HG03159 (cell line): ENCODE data around the gene PABPC5.

Experiments used
- ATAC-seq: cut with Tn5 transposase; IDR thresholded peaks from one replicate; pipeline ENCODE4 v1.9.1; 2021; ENCODE audit warnings: mild to moderate bottlenecking, moderate library complexity; ENCODE audit not compliant: unreplicated experiment

Gene PABPC5

GRCh38 chrX:91434351-91435168 is at the start of gene PABPC5:
PABPC5 (plus strand) TSS chrX:91434839; CDS start chrX:91435578, 739 bp downstream.
- ATAC-seq = no peak

DNA sequence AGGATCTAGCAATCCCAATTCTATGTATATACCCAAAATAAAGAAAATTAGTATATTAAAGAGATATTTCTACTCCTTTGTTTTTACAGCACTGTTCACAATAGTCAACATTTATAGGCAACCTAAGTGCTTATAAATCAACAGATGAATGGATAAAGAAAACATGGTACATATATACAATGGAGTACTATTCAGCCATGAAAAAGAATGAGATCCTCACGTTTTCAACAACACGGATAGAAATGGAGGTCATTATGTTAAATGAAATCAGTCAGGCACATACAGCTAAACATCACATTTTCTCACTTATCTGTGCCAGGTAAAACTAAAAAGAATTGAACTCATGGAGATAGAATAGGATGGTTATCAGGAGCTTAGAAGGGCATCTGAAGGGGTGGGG is 45.6 kb upstream of the PABPC5 start:
- ATAC-seq = no peak

- peak; percentile 52 for ATAC-seq
Measured at GRCh38 chrX:91414713-91415112, 19.9 kb upstream of the PABPC5 start.

- no peak for ATAC-seq
Measured at GRCh38 chrX:91435395-91435794, 756 bp downstream of the PABPC5 start.
